ENCODE measurements around the gene GPR142. TPM values are rescaled to one million over a fixed set of nuclear protein-coding genes. Genes with fewer than 3 reads are reported as not detected.

GPR142 gene
- total and polyA plus RNA-seq, 2 of the 13 experiments (the other 11 are each of a cell fraction or from before 2014, with no cell fraction given), result not detected

GRCh38 chr17:74410001-74410443, 42.7 kb downstream of the GPR142 start (continued):
- TF ChIP-seq ZNF556 (CRISPR knock-in tag; IDR thresholded peaks at IDR 0.05; ENCODE audit: borderline replicate concordance), result no peak
- TF ChIP-seq ZSCAN29 (CRISPR knock-in tag; conservative IDR thresholded peaks at IDR 0.05), result no peak
- TF ChIP-seq ZNF280B (CRISPR knock-in tag; IDR thresholded peaks at IDR 0.05; ENCODE audit: borderline replicate concordance), result peak; percentile 77; the same call in 1 of the 2 replicates
- no peak for TF ChIP-seq PHF20 (CRISPR knock-in tag; IDR thresholded peaks at IDR 0.05)
- no peak for TF ChIP-seq ATF7-NPFF (CRISPR knock-in tag; IDR thresholded peaks at IDR 0.05; ENCODE audit: low read depth)
- TF ChIP-seq ZBTB7A (CRISPR knock-in tag; IDR thresholded peaks at IDR 0.05), result no peak
- TF ChIP-seq TGIF2 (CRISPR knock-in tag; IDR thresholded peaks at IDR 0.05), result no peak
- no peak for TF ChIP-seq ZNF576 (CRISPR knock-in tag; IDR thresholded peaks at IDR 0.05)
- 0 out of 2 replicates have a peak, but pooled peaks have one; percentile 30 for TF ChIP-seq ZNF549 (CRISPR knock-in tag; IDR thresholded peaks at IDR 0.05)
- TF ChIP-seq FOSL2 (CRISPR knock-in tag; IDR thresholded peaks at IDR 0.05), result peak; percentile 31; the same call in 1 of the 2 replicates
- TF ChIP-seq ZNF3 (CRISPR knock-in tag; IDR thresholded peaks at IDR 0.05), result no peak
- TF ChIP-seq PRDM4 (CRISPR knock-in tag; IDR thresholded peaks at IDR 0.05; ENCODE audit: borderline replicate concordance), result no peak
- no peak for TF ChIP-seq KDM2A (CRISPR knock-in tag; IDR thresholded peaks at IDR 0.05; ENCODE audit: borderline replicate concordance, low read depth)
- peak; percentile 16; the same call in 1 of the 2 replicates for TF ChIP-seq HDAC2 (CRISPR knock-in tag; IDR thresholded peaks at IDR 0.05)
- no peak for TF ChIP-seq ZNF276 (CRISPR knock-in tag; IDR thresholded peaks at IDR 0.05; ENCODE audit: low read depth)
- 0 out of 2 replicates have a peak, but pooled peaks have one; percentile 33 for TF ChIP-seq ZFP37 (CRISPR knock-in tag; IDR thresholded peaks at IDR 0.05; ENCODE audit: borderline replicate concordance)
- TF ChIP-seq STAG1 (CRISPR knock-in tag; IDR thresholded peaks at IDR 0.05), result peak; percentile 35; the same call in 1 of the 2 replicates
- no peak for TF ChIP-seq ONECUT2 (CRISPR knock-in tag; IDR thresholded peaks at IDR 0.05)
- peak; percentile 37; the same call in 1 of the 2 replicates for TF ChIP-seq RARA (CRISPR knock-in tag; IDR thresholded peaks at IDR 0.05)

All from HepG2 (cell line).